ENCODE measurements around the gene ZPBP.
"Not testable (repeated sequence)": the region's sequence is repeated elsewhere in the genome, so short reads cannot be mapped to it uniquely, and the experiment has no call there.

ZPBP gene, protein sequence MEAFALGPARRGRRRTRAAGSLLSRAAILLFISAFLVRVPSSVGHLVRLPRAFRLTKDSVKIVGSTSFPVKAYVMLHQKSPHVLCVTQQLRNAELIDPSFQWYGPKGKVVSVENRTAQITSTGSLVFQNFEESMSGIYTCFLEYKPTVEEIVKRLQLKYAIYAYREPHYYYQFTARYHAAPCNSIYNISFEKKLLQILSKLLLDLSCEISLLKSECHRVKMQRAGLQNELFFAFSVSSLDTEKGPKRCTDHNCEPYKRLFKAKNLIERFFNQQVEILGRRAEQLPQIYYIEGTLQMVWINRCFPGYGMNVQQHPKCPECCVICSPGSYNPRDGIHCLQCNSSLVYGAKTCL

DNA sequence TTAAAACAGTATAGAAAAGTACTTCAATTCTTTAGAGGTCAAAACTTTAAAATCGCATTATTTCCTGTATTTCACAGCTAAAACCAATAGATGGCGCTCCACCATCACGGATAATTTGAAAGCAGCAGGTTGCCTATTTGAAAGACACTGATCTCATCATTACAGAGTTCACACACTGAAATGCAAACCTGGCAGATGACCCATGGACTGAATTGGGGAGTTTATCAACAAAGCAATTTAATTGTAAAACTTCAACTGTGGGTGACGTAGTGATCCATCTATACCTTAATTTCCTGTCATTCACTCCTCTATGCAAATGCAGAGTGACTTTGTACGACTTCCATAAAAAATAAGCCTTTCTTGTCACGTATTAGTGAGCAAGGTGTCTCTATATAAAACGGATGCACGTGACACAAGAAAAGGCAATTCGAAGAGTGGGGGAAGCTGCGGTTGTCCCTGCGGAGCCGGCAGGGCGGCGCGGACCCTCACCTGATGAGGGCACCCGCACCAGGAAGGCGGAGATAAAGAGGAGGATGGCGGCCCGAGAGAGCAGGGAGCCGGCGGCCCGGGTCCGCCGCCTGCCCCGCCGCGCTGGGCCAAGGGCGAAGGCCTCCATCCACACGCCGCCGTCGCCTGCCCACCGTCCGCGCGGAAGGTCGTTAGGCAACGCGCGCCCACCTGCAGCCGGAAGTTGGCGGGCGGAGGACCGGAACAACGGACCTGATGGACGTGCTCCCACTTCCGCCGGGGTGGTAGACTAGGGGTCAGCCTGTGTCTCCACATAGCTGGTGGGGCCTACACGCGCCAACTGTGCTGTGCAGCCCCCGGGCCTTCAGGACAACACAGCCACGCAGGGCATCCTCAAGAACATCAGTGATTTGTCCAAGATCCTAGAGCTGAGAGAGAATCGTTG lies at the start of gene ZPBP:
Gene ZPBP, minus strand, starts transcription at position 668 of the 913 bp plus-strand sequence. Its CDS starts 52 bp downstream, at position 616.
- DNase-seq: no peak

DNA sequence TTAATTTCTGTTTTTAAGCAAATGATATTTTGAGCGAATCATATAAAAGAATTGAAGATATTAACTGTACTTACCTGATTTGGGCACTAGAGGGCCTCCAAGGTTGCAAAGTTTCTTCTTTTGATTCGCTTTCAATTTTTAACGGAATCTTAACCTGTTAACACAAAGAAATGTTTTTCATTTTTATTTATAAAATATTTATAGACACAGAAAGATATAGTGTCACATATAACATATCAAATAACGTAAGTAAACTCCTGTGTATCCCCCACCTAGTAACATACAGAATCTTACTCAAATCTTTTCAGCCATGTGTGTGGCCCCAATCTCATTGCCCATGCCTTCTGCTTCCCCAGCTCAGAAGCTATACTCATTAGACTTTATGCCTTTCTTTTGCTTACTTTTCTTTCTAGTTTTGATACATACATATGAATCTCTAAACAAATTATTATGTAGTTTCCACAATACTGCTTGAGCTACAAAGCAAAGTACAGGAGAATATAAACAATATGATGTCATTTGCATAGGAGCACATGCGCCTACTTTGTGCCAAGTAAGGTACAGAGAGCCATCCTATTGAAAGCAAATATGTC lies 49.5 kb upstream of the ZPBP start:
- no peak for DNase-seq

DNA sequence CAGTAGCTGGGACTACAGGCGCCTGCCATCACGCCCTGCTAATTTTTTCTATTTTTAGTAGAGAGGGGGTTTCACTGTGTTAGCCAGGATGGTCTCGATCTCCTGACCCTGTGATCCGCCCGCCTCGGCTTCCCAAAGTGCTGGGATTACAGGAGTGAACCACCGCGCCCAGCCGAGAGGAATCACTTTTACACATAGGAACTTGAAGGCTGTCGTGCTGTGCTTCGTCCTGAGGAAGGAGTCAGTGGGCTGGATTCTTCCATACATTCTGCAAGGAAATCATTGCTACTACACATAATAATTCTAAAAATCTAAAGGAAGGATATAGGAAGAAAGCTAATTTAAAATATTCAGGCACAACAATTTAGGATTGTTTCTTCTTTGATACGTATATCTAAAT lies 48.8 kb upstream of the ZPBP start:
- no peak for DNase-seq

DNA sequence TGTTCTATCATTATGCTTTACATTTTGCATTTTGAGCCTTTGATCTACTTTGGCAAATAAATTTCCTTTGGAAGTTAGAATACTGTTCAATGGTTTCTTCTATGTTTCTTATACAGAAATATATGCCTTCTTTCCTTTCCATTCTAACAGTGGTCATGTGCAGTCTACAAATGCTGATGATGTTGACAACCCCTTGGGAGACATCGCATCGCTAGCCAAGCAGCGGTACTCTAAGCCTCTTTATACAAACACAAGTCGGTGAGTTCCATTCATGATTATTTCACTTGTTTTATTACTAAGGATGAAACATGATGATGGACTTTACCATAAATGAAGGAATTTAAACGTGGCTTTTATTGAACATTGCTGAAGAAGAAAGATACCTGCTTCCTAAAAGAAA lies 48.1 kb upstream of the ZPBP start:
- no peak for DNase-seq

DNA sequence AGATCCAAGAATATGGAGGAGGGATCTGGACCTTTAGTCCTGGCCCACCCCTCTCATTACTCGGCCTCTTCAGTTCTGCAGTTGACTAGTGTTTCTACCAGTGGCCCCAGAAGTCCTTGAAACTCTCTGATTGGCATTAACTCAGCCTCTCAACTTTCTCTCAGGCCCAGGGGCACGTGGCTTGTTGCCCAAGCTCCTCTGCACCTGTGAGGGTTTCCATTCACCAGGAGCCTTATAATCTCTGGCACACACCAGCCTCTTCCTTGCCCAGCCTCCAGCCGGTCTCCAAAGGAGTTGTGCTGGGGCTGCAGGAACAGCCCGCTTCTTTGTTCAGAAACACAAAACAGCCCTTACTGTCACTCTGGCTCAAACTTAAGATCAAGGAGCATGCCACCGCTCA lies 47.6 kb upstream of the ZPBP start:
- no peak for DNase-seq

DNA sequence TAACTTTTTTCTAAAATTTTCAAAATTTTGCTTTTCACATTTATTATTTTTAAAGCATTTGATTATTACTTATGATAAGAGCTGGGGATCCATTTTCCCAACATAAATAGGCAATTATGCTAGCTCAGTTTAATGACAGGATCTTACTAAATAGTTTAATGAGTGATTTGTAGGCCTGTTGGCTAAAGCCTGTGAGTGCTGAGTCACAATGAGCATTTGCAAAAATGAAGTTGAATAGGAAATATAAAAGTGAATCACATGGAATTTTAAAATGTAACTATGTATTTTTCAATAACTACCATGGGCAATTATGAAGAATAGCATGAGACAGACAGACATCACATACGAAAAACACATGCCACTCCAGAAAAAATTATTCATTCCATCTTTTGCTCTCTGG lies 45.1 kb upstream of the ZPBP start:
- DNase-seq: no peak

DNA sequence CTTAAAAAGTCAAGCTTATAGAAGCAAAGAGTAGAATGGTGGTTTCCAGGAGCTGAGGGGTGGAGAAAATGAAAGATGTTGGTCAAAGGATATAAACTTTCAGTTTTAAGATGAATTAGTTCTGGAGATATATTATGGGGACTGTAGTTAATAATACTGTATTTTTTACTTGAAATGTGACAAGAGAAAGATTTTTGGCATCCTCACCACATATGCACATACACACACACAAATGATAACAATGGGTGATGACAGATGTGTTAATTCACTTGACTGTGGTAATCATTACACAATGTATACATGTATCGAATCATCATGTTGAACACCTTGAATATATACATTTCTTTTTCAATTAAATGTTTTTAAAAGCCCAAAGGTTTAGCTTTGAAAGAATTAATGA lies 32.7 kb upstream of the ZPBP start:
- DNase-seq: no peak

DNA sequence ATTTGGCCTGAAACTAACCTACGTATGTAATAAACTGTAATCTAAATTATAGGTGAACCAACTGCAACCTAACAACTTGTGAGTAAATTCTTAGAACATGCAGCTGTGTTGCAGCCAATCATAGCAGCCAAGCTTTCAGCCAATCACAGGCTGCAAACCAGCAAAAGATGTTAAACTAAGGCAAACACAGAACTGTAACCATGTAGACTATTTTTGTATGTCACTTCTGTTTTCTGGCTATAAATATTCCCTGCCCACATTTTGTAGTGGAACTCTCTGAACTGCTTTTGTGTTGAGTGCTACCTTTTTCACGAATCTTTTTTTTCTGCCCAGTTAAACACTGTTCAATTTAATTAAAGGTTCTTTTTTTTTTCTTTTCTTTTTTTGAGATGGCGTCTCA lies 28.2 kb upstream of the ZPBP start:
- no peak for DNase-seq

DNA sequence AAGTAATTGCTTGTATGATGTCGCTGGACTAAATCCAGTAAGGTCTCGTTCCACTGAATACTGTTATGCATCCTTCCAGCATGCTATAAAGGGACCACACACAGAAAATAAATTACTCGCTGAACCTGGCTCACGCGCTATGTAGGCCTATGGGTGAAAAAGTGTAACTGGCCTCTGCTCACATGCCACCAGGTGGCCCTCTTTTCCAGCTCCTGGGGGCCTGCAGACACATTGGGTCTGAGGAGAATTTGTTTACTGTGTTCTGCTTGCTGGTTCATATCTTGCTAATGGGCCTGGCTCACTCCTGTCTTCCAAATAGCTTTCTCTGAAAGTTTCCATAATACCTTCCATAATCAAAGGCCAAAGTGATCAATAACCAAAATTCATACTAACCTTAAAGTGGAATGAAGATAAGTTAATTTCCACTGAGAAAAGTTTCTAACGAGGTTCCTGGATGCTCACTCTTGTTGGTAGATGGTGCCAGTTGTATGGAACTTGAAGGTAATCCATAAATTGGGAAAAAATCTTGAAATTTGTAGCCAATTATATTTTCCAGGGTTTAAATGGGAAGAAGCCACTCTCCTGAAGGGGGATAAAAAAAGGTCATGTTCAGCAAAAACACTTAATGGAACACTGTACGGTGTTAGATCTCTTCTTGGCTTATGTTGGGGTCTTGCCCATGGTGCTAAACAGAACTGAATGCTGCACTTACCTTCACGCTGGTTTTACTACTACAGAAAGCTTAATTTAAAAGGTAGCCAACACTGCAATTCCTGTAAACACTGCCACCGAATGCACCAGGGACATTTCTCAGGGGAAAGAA lies 27.0 kb upstream of the ZPBP start:
- no peak for DNase-seq

DNA sequence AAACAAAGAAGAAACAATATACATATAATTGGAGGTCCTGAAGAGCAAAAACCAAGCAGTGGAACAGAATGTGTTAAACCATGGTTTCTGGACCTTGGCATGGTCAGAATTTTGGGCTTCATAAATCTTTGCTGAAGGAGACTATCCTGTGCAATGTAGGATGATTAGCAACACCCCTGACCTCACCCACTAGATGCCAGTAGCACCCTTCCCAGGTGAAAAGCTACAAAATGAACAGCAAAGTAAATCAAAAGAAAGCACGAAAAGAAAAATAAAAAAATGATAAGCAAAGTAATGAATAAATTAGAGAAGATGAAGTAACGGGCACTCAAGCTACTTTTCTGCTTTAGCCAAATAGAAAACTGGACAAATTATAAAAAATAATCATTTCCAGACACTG lies 19.2 kb upstream of the ZPBP start:
- no peak for DNase-seq

DNA sequence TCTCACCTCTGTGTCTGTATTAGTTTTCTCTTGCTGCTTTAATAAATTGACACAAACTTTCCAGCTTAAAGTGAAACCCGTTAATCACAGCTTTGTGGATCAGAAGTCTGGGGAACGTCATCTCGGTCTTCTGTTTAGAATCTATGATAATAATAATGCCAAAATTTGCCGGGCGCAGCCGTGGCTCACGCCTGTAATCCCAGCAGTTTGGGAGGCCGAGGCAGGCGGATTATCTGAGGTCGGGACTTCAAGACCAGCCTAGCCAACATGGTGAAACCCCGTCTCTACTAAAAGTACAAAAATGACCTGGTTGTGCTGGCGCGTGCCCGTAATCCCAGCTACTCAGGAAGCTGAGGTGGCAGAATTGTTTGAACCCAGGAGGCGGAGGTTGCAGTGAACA lies 8.8 kb upstream of the ZPBP start:
- no peak for DNase-seq

DNA sequence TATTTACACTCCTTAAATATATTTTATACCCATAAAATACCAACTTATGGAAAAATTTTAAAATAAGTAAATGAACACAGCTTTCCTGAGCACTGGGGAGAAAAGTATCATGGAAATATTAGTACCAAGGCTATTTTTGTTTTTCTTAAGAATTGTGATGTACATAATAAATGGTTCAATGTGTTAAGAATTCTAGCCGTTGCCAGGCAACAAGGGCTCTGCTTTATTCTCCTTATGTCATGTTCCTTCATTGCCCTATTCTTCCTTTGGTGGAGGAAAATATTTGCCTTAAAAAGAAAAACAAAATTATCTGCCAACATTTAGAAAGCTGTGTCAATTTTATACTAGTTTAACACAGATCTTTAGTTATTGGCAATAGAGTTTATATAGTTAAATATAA lies 2.6 kb upstream of the ZPBP start:
- no peak for DNase-seq

DNA sequence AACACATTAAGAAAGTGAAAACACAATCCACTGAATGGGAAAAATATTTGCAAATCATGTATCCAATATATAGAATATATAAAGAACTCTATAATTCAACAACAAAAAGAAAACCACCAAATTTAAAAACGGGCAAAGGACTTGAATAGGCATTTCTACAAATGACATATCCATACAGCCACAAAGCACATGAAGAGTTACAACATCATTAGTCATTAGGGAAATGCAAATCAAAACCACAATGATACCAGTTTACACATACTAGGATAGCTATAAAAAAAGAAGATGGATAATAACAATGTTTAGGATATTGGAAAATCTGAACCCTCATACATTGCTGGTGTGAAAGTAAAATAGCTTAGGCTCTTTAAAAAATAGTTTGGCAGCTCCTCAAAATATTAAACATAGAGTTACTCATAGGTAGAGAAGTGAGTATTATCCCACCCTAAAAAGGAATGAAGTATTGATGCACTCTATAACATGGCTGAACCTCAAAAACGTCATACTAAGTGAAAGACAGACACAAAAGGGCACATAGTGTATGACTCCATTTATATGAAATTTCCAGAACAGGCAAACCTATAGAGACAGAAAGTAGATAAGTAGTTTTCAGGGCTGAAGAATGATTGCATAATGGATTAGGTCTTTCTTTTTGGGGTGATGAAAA lies 4.5 kb downstream of the ZPBP start:
- no peak for DNase-seq

DNA sequence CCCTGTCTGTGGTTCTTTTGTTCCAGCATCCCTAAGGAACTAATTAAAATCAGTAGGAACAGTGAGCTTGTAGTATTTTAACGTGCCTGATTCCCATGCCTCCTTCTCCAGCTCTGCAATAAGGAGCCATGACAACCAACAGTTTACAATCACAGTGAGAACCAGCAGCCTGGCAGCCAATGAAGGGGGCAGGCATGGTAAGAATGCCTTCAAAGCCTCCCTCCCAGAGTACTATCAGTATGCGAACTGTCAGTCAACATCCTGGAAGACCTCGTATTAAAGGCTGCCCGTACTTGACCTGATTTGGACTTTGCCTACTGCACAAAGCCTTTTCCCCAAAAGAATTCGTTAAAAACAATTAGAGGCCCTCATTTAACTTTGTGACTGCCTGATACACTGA lies 7.7 kb downstream of the ZPBP start:
- no peak for DNase-seq

DNA sequence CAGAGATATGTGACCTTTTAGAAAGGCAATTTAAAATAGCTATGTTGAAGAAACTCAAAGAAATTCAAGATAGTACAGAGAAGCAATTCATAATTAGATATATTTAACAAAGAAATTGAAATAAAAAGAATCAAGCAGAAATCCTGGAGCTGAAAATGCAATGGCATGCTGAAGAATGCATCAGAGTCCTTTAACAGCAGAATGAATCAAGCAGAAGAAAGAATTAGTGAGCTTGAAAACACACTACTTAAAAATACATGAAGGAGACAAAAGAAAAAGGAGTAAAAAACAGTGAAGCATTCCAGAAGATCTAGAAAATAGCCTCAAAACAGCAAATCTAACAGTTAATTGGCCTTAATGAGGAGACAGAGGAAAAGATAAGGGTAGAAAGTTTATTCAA lies 20.0 kb downstream of the ZPBP start:
- DNase-seq: no peak

DNA sequence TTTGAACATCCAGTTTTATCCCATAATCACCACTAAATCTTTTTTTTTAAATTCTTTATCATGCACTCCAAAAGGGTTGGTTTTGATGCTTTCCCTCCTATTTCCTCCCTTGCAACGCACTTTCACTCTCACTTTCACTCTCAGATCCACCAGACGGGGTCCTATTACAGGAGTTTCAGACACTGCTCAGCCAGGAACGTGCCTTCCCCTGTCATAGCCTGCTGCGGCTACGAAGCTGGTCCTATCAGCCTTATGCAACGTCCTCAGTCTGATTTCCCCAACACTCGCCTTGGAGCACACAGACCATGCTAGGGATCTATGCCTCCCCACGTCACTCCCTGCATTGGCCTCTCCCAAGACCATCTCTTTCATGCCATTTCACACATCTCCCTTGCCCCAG lies 23.4 kb downstream of the ZPBP start:
- DNase-seq: no peak

DNA sequence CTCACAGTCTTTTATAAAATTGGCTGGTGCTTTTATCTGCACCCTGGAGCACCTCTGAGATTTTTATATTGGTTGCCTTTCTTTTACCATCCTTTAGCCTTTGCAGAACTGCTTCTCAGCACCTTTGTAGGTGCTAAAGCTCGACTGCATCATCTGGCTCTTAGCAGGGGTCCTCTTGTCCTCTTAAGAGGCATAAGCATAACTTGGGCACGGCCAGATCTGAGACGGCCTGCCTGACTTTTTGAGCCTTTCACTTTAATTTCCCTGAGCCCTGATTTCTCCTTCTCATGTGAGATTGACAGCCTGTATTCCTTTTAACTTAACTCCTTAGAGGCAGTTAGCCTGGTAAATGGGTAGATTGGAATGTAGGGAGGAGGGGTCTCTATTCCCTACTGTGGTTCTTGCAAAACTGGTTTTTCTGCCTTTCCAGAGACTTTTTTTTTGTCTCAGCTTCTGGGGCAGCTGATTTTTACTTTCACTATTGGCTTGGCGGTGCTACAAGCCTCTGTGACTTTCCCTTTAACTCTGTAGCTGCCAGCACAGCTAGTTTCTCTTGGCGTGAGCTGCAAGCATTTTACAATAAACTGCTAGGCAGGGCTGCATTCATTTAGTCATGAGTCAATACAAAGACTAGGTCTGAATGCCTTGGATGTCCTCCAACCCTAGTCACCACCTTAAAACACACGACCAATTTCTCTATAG lies 24.0 kb downstream of the ZPBP start:
- DNase-seq: no peak

DNA sequence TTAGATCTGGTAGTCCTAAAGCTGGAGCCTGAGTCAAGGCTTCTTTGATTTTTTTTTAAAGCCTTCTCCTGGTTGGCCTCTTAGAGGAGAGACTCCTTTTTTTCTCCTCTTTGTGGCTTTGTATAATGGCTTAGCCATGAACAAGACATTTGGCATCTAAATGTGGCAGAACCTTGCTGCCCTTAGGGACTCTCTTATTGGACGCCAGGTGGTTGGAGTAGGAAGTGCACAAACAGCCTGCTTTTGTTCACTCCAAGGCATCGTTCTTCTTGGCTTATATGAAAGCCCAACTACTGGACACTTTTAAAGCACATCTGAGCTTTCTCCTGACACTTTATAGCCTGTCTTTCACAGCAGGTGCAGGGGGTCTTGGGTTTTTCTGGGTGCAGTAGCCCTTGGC lies 25.0 kb downstream of the ZPBP start:
- no peak for DNase-seq

DNA sequence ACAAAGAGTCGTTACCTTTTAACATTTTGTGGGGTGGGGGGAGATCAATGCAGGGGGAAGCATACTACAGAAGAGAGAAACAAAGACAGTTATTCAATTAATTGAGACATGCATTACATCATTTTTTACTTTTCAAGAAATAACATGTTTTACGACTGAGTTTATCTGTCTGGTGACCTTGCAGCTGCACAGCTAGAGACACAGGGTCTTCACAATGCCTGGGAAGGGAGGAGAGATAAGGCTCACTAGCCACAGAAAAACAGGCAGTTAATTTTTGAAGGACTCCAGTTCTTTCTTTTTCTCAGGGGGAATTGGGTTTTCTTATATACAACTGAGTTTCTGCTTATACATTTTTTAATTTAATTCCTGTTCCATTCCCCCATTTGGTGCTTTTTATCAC lies 30.1 kb downstream of the ZPBP start:
- no peak for DNase-seq

DNA sequence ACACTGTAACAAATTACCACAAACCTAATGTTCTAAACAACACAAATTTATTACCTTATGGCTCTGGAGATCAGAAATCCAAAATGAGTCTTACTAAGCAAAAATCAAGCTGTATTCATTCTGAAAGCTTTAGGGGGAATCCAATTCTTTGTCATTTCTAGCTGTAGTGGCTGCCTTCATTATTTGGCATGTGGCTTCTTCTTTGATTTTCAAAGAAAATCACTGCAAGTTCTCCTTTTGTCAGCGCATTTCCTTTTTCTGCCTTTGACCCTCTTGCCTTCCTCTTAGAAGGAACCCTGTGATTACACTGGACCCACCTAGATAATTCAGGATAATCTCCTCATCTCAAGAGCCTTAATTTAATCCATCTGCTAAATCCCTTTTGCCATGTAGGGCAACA lies 36.9 kb downstream of the ZPBP start:
- no peak for DNase-seq

DNA sequence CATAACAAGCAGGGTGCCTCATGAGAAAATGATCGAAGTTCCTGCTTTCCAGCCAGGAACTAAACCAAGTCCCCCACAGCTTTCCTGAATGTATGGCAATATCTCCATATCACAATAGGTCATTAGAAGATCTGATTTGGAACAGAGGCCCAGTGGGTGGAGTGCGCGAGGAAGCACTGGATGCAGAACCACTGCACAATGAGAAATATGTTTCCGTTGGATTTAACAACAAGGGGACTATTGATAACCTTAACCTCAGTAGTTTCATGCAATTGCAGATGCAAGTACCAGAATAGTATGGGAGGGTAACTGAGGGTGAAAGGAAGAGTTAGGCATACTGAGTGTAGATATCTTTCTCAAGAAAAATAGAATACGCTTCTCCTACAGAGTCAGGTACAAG lies 45.3 kb downstream of the ZPBP start:
- no peak for DNase-seq

DNA sequence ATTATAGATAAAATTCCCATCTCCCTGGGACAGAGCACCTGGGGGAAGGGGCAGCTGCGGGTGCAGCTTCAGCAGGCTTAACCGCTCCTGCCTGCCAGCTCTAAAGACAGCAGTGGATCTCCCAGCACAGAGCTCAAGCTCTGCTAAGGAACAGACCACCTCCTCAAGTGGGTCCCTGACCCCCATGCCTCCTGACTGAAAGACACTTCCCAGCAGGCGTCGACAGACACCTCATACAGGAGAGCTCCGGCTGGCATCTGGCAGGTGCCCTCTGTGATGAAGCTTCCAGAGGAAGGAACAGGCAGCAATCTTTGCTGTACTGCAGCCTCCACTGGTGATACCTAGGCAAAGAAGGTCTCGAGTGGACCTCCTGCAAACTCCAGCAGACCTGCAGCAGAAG lies 51.9 kb downstream of the ZPBP start:
- not testable (repeated sequence) for DNase-seq

Data from NCI-H2107 (cell line).